ENCODE measurements around the gene CCDC188. TPM values are rescaled to one million over a fixed set of nuclear protein-coding genes. Genes with fewer than 3 reads are reported as not detected.

Gene CCDC188
- total and polyA plus RNA-seq, 10 of the 15 experiments (the other 5 are each of a cell fraction or from before 2014, with no cell fraction given): not detected

DNA sequence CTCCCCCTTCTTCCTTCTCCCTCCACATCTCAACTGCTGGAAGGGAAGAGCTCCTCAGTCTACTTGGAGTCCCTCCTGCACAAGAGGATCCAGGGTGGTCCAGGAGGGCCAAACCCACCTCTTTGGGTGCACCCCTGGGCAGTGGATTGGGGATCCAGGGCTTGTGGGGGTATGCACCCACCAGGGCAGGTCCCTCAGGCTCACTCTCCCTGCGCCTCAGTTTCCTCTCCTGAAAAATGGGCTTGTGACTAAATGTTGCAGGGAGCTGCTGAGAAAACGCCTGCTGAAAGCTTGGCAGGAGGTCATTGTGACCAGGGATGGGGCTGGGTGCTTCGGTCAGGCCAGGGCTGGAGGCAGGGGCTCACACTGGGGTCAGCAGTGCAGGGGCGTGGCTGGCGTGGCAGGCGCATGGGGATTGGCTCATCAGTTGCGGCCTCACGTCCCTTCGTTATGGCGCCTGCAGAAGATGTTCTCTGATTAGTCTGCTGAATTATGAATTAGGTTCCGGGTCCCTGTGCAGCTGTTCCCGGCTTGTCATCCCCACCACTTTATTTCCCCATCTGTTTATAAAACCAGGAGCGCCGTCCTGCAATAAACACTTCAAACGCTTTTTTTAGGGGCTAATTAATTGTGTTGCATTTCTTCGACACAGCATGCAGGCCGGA lies 25.7 kb upstream of the CCDC188 start:
- no peaks in the 10 kb centered on the region for H3K79me2 ChIP-seq (ENCODE audit: control insufficient read depth, insufficient read depth, low read length)
- TF ChIP-seq EED (IDR thresholded peaks at IDR 0.05; ENCODE audit: low read depth): no peak
- TF ChIP-seq KDM1A (IDR thresholded peaks at IDR 0.05; ENCODE audit: borderline replicate concordance): no peak
- TF ChIP-seq WRNIP1 (IDR thresholded peaks at IDR 0.05; ENCODE audit: borderline replicate concordance, low read depth, low read length): no peak
- no peak for TF ChIP-seq NFIC (IDR thresholded peaks at IDR 0.05; ENCODE audit: low read depth, low read length)
- no peak for TF ChIP-seq MTA3 (IDR thresholded peaks at IDR 0.05; ENCODE audit: borderline replicate concordance, low read length)
- no peak for TF ChIP-seq NBN (IDR thresholded peaks at IDR 0.05)
- no peak for TF ChIP-seq RAD51 (IDR thresholded peaks at IDR 0.05)
- TF ChIP-seq, protein P1, sequence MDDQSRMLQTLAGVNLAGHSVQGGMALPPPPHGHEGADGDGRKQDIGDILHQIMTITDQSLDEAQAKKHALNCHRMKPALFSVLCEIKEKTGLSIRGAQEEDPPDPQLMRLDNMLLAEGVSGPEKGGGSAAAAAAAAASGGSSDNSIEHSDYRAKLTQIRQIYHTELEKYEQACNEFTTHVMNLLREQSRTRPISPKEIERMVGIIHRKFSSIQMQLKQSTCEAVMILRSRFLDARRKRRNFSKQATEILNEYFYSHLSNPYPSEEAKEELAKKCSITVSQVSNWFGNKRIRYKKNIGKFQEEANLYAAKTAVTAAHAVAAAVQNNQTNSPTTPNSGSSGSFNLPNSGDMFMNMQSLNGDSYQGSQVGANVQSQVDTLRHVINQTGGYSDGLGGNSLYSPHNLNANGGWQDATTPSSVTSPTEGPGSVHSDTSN (IDR thresholded peaks at IDR 0.05; ENCODE audit: insufficient replicate concordance, low read depth, low read length): no peak
- TF ChIP-seq SUZ12 (IDR thresholded peaks at IDR 0.05; ENCODE audit: unreplicated experiment): no peak
- TF ChIP-seq ZSCAN29 (IDR thresholded peaks at IDR 0.05): no peak
- no peak for TF ChIP-seq ETV6 (conservative IDR thresholded peaks at IDR 0.05 in 1 of 2, IDR thresholded peaks at IDR 0.05 in 1 of 2; ENCODE audit: borderline replicate concordance in 1 of 2, low read depth in 1 of 2)
- TF ChIP-seq IKZF1 (conservative IDR thresholded peaks at IDR 0.05): no peak
- TF ChIP-seq, protein P2, sequence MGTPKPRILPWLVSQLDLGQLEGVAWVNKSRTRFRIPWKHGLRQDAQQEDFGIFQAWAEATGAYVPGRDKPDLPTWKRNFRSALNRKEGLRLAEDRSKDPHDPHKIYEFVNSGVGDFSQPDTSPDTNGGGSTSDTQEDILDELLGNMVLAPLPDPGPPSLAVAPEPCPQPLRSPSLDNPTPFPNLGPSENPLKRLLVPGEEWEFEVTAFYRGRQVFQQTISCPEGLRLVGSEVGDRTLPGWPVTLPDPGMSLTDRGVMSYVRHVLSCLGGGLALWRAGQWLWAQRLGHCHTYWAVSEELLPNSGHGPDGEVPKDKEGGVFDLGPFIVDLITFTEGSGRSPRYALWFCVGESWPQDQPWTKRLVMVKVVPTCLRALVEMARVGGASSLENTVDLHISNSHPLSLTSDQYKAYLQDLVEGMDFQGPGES (IDR thresholded peaks at IDR 0.05): no peak
- TF ChIP-seq NR2C1 (IDR thresholded peaks at IDR 0.05): no peak
- no peak for TF ChIP-seq CHD2 (IDR thresholded peaks at IDR 0.05; ENCODE audit: borderline replicate concordance, low read depth, low read length)
- no peak for TF ChIP-seq FOXK2 (IDR thresholded peaks at IDR 0.05)
- BruUV-seq (replicated peaks): no TSS peak
- WGBS (ENCODE audit: insufficient coverage, insufficient replicate concordance, low lambda C conversion rate, missing lambda C conversion rate): 27% methylated on average over 17 of the region's 17 CpGs
- no peaks in the 10 kb centered on the region for H4K20me1 ChIP-seq (ENCODE audit: control insufficient read depth, insufficient read depth)
- H3K27me3 ChIP-seq (replicated peaks in 1 of 2; ENCODE audit: control insufficient read depth in 2 of 2, insufficient read depth in 2 of 2, low read length in 1 of 2): no peaks in the 10 kb centered on the region
- in situ Hi-C loops (cut with MboI) (no loop called here), intact Hi-C loops (cut with micrococcal nuclease; ENCODE audit: unreplicated experiment) (no loop called here)
- no peaks in the 10 kb centered on the region for H3K36me3 ChIP-seq (ENCODE audit: control insufficient read depth in 2 of 2, insufficient read depth in 2 of 2, low read length in 1 of 2)
- no peak overlapping the region for H3K4me3 ChIP-seq
- no peaks in the 10 kb centered on the region for H3K4me1 ChIP-seq (ENCODE audit: control insufficient read depth, insufficient read depth, low read length)
- H3K27ac ChIP-seq (ENCODE audit: control insufficient read depth, insufficient read depth): no peak overlapping the region
- no peak for DNase-seq (ENCODE audit: low read depth, low spot score)
- ChIA-PET SMC1A (ENCODE audit: uncharacterized antibody, unreplicated experiment) (no interaction called here), RAD21 (ENCODE audit: unreplicated experiment) (interaction anchor here (1.2 kb wide), 1 partner anchor 17 kb away, joined by 3 read pairs; no protein-coding TSS in a partner anchor), CTCF (no interaction called here), POLR2A (no interaction called here)
- no peak overlapping the region for H3K9ac ChIP-seq (ENCODE audit: control insufficient read depth, insufficient read depth, low read length)
- H3K4me2 ChIP-seq (ENCODE audit: control insufficient read depth, insufficient read depth): no peak overlapping the region
- H2AFZ ChIP-seq (ENCODE audit: control insufficient read depth, low read depth, low read length): no peak overlapping the region
- FAIRE-seq: no peak
- ATAC-seq: no peak
- H3K9me3 ChIP-seq (replicated peaks; ENCODE audit: control insufficient read depth, insufficient read depth, low read length): no peaks in the 10 kb centered on the region

Measured in GM12878 (cell line).